ENCODE results near the gene HOXA2.

Gene HOXA2

DNA sequence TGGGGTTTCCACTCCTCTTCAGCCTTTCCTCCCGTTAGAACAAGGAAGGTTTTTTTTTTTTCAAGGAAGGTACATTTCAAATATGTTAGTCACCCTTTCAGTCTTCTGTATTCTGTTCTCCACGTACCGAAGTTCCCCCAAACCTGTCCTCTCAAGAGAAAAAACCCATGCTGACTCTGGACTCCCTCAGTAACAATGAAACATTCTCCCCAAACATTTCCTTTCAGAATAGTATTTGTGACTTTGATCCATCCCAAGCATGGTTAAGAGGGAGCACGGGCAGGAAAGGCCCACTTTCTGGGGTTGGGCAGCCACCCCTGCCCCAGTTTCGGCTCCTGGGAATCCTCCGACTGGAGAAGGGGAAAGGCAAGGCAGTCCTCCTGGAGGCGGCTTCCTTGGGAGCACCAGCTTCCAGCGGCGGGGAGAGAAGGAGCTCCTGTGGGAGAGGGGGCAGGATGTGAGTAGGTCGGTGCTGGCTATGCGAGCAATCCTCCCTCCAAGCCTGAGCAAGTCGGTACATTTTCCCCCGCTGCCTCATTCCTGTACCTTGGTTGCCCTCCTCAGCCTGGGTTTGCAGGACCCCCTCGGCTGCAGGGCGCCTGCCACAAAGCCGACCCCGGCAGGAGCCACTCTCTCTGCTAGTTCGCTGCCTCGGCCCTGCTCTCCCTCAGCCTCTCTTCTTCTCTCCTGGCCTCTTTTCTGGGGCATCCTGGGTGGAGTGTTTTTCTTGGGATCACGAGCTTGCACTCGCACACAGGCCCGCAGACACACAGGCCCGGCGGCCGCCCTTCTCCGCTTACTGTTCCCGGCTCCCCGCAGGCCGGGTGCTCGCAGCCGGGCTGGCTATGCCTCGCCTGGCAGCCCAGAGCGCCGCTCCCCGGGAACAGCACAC lies 4.6 kb downstream of the HOXA2 start:
- no peak for DNase-seq

DNA sequence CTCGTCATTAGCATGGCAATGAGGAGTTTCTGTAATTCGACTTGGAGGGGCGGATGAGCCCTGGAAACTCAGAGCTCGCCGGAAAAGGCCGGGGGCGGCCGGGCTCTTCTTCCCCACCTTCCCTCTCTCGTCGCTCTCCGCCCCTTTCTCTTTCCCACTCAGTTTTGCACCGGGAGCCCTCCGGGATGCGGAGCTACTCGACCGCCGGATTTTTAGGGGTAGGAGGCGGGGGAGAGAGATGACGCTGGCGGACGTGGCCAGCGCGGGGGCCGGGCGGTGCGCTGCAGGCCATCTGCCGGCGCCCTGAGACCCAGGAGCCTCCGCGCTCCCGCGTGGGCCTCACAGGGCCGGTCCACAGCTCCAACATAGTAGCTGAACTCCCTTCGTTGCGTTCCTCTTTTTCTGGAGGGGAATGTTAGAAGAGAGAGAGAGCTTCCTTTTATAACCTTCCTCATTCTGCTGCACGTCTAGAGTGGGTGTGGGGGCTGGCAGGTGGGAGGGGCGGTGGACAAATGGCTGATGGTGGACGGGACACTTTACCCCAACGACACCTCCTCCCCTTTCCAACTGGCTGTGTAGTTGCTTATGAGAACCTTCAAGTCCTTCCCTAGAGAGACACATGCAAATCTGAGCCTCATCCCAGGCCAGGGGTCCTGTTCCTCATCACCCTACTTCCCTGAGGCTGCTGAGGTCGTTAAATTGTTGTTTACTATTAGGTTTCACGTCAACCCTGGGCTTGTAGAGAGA lies 5.5 kb downstream of the HOXA2 start:
- DNase-seq: peak; percentile 59

DNA sequence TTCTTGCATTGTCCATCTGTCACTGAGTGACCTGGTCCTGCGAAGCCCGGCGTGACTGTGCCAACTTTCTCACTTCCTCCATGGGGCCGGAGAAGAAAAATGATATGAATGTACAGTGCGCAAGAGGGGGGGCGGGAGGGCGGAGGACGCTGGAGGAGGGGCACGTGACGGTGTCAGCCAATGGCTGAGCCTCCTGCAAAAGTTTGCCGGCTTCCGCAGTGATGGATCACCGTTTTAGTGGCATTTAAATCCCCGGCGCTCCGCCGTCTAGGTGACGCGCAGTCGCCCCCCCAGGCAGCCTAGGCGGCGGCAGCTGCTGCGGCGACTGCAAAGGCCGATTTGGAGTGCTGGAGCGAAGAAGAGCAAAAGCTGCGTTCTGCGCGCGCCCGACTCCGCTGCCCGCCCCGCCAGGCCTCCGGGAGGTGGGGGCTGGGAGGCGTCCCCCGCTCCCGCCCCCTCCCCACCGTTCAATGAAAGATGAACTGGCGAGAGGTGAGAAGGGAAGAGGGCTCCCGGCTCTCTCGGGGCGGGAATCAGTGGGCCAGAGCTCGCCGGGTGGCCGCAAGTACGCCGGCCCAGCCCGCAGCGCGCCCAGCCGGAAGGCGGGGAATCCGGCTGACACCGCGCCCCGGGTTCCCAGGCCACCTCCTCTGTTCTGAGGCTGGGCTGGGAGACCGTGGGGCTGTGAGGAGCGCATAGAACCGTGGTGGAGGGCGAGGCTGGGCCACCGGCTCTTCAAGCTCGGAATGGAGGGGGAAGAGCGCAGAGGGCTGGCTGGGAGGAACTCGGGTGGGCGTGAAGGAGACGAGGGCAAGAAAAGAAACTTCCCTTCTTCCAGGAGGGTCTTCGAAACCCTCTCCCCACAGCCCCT lies 6.4 kb downstream of the HOXA2 start, which contains the start of gene HOXA1:
Gene HOXA1, minus strand, starts transcription at position 104 of the 871 bp plus-strand sequence. Its CDS starts 88 bp downstream, at position 16.
- peak; percentile 81 for DNase-seq

DNA sequence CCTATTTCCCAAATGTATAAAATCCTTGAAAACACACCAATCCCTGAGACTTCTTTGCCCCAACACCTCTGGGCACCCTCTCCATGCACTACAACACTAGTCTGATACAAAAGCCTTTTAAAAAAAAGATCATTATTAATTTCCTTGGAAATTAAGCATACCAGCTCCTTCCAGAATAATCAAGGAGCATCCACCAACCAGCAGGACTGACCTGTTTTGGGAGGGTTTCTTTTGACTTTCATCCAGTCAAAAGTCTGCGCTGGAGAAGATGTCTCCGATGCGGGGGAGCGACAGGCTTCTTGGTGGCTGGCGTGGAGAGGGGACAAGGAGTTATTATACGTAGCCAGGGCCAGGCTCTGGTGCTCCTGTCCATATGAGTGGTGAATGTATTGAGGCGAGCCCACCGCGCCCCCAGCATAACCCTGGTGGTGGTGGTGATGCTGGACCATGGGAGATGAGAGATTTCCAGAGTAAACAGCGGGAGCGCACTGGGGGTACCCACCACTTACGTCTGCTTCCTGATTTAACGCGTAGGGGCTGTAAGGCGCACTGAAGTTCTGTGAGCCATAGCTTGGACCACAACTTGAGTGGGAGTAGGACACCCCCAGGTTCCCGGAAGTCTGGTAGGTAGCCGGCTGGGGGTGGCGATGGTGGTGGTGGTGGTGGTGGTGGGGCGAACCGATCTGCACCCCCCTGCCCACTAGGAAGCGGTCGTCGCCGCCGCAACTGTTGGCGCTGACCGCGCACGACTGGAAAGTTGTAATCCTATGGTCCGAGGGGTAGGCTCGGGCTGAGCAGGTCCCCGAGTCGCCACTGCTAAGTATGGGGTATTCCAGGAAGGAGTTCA lies 7.2 kb downstream of the HOXA2 start:
- no peak for DNase-seq

GRCh38 chr7:27094304-27095049 lies 8.0 kb downstream of the HOXA2 start:
- DNase-seq: no peak

- no peak for DNase-seq
These were observed 9.1 kb downstream of the HOXA2 start for GRCh38 chr7:27093184-27093895.

GRCh38 chr7:27092819-27093110 lies 9.7 kb downstream of the HOXA2 start:
- DNase-seq: no peak

DNA sequence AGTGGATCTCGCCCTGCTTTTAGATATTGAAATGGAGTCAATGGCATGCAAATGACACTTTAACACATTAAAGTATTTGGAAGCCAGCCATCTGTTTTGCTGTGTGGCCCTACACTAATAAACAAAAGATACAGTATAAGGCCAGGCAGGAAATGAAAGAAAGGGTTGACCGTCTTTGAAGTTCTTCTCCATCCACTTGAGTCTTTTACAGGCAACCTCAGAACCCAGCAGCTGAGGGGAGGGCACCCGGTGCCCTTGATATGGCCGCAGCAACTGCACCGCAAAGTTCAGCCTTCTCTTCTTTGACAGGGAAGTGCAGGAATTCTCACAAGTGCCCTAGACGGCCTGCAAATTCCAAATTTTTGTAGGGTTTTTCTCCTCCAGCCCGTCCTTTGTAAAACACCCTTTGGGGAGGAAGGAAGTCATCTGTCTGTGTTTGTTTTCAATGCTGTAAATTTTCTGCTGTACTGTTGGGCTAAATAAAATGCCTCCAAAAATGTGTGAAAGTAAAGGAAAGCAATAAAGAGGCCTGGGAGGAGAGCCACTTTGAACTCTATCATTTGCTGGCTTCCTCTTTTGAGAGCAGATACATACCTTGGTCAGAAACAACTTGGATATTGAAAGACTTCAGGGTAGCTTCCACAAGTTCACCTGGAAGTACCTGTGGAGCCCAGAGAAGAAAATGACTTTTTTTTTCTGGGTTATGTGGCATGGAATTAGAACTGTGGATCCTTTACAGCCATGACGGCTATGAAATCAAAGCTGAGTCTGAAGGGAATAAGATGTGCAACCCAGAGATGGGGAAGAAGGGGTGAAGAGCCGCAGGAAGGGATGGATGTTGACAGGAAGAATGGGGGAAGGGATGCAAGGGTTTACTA lies 10.3 kb downstream of the HOXA2 start:
- DNase-seq: no peak

DNA sequence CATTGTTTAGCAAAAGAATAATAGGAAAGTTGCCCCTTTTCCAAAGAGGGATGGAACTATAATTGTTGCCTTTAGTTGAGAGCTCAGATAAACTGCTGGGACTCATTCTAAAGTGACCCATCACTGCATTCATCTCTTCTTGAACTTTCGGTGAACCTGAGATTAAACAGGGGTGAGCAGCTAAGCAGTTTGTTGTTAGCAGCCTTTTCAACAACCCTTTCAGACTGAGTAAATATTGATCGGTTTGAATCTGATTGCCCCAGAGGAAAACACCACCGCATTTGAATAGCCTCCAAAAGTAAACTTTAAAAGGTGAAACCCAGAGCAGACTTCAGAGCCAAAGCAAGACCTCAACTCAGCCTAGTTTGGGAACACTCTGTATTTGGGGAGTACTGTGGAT lies 11.4 kb downstream of the HOXA2 start:
- no peak for DNase-seq

DNA sequence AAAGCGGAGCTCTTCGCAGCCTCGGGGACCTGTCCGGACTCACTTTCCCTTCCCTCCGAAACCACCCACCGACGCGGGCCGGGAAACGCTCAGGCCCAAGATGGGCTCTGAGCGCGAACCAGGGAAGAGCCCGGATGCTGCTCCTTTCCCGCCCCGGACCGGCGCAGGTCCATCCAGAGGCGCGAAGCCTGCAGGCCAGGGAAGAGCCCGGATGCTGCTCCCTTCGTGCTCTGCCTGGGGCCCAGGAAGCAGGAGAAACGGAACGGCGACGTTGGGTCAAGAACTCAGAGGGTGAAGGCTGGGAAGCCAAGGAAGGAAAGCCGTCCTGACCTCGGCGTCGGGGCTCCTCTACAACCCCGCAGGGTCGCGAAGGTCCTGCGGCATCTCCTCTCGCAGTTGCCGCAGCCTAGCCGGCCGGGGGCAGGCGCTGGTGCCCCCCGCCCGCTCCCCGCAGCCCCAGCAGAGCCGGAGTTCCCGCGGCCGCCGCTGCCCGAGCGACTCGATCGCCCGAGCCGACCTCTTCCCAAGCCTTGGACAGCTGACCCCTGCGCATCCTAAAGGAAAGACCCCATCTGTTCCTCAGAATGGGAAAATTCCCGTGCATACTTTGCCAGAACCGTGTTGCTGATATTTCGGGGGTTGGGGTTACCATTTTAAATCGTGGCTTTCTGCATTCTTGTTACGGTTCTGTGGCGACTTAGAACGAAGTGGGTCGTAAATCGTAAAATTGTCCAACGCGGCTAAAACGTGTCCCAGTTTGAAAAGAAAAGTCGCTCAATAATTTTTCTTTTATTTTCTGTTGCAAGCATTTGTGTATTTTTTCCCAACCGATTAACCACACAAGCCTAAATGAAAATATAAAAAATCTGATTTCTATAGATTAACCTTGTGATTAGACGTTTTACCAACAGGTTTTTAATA lies 14.2 kb downstream of the HOXA2 start:
- DNase-seq: no peak

DNA sequence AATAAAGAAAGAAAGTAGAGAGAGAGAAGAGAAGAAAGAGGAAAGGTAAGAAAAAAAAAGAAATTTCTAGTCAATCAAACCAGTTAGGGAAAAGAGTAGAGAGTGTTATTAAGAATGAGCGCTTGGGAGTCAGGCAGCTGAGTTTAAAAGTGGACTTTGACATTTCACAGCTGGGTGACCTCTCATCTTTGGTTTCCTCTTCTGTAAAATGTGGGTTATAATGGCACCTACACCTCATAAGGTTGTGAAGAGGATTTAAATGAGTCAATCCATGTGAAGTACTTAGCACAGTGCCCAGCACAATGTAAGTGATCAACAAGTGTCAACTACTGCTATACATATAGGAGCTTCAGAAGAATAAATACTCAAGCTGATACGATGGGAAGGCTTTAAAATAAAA lies 18.8 kb downstream of the HOXA2 start:
- no peak for DNase-seq

- no peak for DNase-seq
These were observed 20.3 kb downstream of the HOXA2 start for GRCh38 chr7:27082171-27082570.

DNA sequence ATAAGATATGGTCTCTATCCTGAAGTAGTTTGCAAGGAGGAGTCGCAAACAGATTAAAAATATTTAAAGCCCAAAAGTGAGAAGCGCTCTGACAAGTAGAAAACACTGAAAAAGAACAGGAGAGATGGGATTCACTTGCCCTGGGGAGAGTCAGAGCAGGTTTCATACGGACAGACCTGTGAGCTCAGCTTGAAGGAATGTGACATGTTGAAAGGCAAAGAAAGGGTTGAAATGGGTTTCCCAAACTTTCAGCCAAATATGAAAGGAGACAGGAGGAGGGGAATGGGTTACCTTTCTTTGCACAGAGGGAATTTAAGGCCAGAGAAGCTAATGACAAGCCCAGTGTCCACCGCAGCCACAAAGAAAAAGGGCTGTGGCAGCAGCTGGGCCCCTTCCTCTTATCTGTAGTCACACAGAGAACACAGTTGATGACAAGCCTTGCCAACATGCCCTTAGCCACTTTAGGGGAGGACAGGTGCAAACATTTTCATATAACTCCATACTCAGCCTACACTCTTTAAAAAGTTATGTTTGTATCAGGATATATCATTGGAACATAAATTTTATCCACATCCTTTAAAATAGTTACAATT lies 21.5 kb downstream of the HOXA2 start:
- no peak for DNase-seq

DNA sequence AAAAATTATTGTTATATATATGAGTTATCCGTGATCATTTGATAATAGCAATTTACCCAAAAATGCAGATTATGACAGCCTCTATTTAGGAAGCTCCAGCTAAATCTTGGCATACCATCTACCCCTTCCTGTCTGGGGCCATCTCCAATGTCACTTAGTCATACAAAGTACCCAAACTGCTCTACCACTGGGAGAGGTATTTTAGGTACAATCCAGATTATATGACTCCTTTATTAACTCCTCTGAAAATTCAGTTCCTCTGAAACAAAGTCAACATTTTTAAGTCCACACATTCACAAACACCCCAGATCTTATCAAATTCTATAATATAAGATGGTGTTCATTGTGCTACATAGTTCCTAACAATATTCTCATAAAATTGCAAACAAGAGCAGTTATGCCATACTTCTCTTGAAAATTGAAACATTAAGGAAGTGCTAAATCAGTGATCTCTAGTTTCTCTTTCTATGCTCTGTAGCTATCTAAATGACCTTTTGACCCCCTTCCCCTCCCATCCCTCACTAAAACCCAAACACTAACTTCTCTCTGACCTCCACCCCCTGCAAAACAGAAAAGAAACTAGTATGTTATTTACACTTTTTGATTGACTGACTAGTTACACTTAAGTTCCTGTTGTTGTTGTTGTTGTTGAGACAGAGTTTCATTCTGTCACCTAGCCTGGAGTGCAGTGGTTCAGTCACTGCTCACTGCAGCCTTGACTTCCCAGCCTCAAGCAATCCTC lies 23.1 kb downstream of the HOXA2 start:
- DNase-seq: no peak

GRCh38 chr7:27078616-27079233 lies 23.8 kb downstream of the HOXA2 start:
- no peak for DNase-seq

DNA sequence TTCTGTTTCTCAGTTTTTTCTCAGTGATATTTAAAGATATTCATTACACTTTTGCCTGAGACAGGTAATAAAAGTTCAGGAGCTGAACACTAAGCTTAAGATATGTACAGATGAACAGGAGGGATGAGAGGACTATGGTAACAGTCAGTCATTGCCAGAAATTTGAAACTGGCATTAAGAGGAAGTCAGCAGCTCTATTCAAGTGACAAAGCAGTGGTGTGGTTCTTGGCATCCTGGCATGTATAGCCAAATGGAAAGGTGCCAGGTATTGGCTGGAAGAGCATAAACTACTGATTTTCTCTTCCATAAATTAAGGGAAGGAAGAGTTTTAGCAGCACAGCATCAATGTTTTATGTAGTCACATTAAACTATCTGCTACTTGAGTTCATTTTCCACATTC lies 29.4 kb downstream of the HOXA2 start:
- DNase-seq: no peak

All from activated CD8-positive, alpha-beta memory T cell treated with anti-CD3 and anti-CD28 coated beads for 24 hours (primary cell).